ENCODE results near the gene CALN1. TPM values are rescaled to one million over a fixed set of nuclear protein-coding genes. Genes with fewer than 3 reads are reported as not detected.

Gene CALN1
- total and polyA plus RNA-seq, 12 donors, result not detected

- H3K36me3 ChIP-seq, result no peaks in the 10 kb centered on the region
- peaks cover 0 to 25% (median 5%) of the 10 kb centered on the region in 11 donors for H3K9me3 ChIP-seq
- intact Hi-C loops (cut with DNase I), result no loop called here
- no peaks in the 10 kb centered on the region for H3K4me1 ChIP-seq
- 29 to 96% methylated on average over 1 of the region's 1 CpG for WGBS, 2 donors
- no peak overlapping the region for H3K27ac ChIP-seq
- H3K4me3 ChIP-seq, result no peak overlapping the region
- TF ChIP-seq CTCF (IDR thresholded peaks at IDR 0.05), result no peak
- peaks cover 0 to 14% (median 0%) of the 10 kb centered on the region in 7 donors for H3K27me3 ChIP-seq
- ATAC-seq (no peak), DNase-seq (no peak)
These were observed 604.0 kb downstream of the CALN1 start for GRCh38 chr7:71808115-71808514.

GRCh38 chr7:71804256-71804655 is 607.9 kb downstream of the CALN1 start:
- ATAC-seq, result no peak
- Histone ChIP-seq H3K4me1 (no peaks in the 10 kb centered on the region), H3K27ac (no peak overlapping the region), H3K36me3 (no peaks in the 10 kb centered on the region), H3K9me3 (peaks cover 0 to 25% (median 5%) of the 10 kb centered on the region in 11 donors), H3K4me3 (no peak overlapping the region), H3K27me3 (peaks cover 0 to 11% (median 0%) of the 10 kb centered on the region in 7 donors)
- WGBS, 2 donors, result 77% methylated on average over 3 of the region's 3 CpGs
- intact Hi-C loops (cut with DNase I), result no loop called here
- no peak for DNase-seq
- no peak for TF ChIP-seq CTCF (IDR thresholded peaks at IDR 0.05)

- peaks cover 0 to 15% (median 4%) of the 10 kb centered on the region in 11 donors for H3K9me3 ChIP-seq
- ATAC-seq (no peak), DNase-seq (no peak)
- intact Hi-C loops (cut with DNase I), result no loop called here
- H3K4me3 ChIP-seq, result no peak overlapping the region
- no peak overlapping the region for H3K27ac ChIP-seq
- TF ChIP-seq CTCF (IDR thresholded peaks at IDR 0.05), result no peak
- 76 to 80% methylated on average over 4 of the region's 4 CpGs for WGBS, 2 donors
- no peaks in the 10 kb centered on the region for H3K36me3 ChIP-seq
- no peaks in the 10 kb centered on the region for H3K4me1 ChIP-seq
- peaks cover 0 to 11% (median 0%) of the 10 kb centered on the region in 7 donors for H3K27me3 ChIP-seq
These were observed 610.2 kb downstream of the CALN1 start for GRCh38 chr7:71801976-71802375.

GRCh38 chr7:71800321-71800720 is 611.8 kb downstream of the CALN1 start:
- no peaks in the 10 kb centered on the region for H3K4me1 ChIP-seq

More at GRCh38 chr7:71800321-71800720, 611.8 kb downstream of the CALN1 start:
- Histone ChIP-seq H3K36me3 (no peaks in the 10 kb centered on the region), H3K27ac (no peak overlapping the region), H3K27me3 (peaks cover 0 to 11% (median 0%) of the 10 kb centered on the region in 7 donors), H3K4me3 (no peak overlapping the region), H3K9me3 (peaks cover 0 to 8% (median 0%) of the 10 kb centered on the region in 11 donors)
- DNase-seq, result no peak
- ATAC-seq, result no peak
- intact Hi-C loops (cut with DNase I), result no loop called here
- WGBS, 2 donors, result 81 to 85% methylated on average over 11 of the region's 11 CpGs
- TF ChIP-seq CTCF (IDR thresholded peaks at IDR 0.05), result no peak

Measured in heart right ventricle (tissue), 16 donors.